Activated T-cell treated with anti-CD3 and anti-CD28 coated beads, Interleukin-2, amount 50 U/mL, for 48 hours (primary cell): ENCODE data around the gene PVR.
"Not testable (repeated sequence)": the region's sequence is repeated elsewhere in the genome, so short reads cannot be mapped to it uniquely, and the experiment has no call there.

Source experiments
- DNase-seq, 2 experiments: peaks; one replicate each; pipeline ENCODE4 v3.0.0-alpha.2; 2020

Gene PVR

GRCh38 chr19:44646049-44646416, 2.3 kb downstream of the PVR start:
- DNase-seq = no peak

DNA sequence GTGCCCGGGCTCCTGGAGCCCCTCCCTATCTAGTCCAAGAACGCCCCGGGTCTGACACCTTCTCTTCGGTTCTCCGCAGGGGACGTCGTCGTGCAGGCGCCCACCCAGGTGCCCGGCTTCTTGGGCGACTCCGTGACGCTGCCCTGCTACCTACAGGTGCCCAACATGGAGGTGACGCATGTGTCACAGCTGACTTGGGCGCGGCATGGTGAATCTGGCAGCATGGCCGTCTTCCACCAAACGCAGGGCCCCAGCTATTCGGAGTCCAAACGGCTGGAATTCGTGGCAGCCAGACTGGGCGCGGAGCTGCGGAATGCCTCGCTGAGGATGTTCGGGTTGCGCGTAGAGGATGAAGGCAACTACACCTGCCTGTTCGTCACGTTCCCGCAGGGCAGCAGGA, 3.4 kb downstream of the PVR start:
- DNase-seq = no peak

DNA sequence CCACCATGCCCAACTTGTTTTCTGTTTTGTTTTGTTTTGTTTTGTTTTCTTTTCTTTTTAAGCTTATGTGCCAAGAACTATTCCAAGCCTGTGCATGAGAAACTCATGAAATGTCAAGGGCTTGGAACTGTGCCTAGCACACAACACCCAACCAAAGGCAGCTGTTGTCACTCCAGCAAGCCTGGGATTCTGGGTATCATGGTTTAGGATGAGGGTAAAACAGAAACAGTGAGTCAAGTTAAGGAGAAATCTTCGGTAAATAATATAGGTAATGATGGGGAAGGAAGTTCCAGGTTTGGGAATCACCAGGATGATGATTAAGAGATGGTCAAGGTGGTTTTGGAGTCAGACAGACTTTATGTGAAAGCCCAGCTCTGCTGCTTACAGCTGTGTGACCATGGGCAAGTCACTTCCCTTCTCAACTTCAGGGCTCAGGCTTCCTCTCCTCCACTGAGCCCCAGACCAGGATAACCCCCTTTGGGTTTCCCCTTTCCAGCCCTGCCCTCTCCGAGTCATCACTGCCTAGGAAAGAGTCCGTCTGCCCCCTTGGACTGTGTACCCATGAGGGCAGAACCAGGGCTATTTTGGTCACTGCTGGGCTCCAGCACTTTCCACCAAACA, 5.0 kb downstream of the PVR start:
- DNase-seq = no peak

- no peak for DNase-seq
Observed at GRCh38 chr19:44649578-44650145, 6.0 kb downstream of the PVR start.

- no peak for DNase-seq
Observed at GRCh38 chr19:44653343-44653742, 9.6 kb downstream of the PVR start.

GRCh38 chr19:44653977-44654774, 10.5 kb downstream of the PVR start:
- peak; percentile 75 to 81 for DNase-seq

DNA sequence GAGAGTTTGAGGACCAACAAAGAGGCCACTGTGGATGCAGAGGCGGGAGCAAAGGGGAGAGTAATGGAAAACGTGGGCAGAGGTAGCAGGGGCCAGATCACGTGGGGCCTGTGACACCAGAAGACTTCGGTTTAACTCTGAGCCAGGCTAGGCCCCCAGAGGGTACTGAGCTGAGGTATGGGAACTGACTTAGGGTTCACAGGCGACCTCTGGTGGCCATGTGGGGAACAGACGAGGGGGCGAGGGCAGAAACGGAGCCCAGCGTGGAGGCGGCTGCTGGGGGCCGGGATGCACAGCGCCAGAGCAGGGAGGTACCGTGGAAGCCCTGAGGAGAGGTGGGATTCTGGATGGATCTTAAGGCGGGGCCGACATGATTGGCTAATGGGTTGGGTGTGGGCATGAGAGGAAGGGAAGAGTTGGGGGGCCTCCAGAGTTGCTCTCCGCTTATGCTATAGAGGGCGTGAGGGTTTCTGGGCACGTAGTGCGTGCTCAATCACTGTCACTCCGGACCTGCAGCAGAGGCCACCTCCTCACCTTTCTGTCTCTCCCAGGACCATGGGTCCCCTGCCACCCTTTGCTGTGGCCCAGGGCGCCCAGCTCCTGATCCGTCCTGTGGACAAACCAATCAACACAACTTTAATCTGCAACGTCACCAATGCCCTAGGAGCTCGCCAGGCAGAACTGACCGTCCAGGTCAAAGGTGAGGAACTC, 13.7 kb downstream of the PVR start:
- DNase-seq = peak; percentile 83

DNA sequence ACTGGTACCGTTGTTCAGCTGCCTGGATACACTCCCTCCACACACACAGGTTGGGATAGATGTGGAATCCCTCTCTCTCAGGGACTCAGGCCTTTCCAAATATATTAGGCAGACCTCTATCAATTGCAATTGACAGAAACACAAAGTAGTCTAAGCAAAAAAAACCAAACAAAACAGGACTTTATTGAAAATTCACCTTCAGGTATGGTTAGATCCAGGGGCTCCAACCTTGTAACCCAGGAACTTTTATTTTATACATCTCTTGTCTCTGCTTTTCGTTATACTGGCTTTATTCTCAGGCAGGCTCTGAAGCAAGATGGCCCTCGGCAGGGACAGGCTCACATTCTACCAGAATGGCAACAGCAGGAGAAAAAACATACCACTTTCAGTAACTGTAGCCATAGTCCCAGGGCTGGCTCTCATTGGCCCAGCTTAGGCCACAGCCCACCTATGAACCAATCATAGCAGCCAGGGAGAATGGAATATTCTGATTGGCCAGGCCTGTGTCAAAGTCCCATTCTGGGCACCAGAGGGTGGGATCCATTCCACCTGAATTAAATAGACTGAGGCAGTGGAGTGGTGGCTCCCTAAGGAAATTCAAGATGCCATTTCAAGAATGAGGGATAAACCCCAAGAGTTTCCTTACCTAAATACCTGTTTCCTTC, 14.5 kb downstream of the PVR start:
- no peak for DNase-seq

- DNase-seq = no peak
Observed at GRCh38 chr19:44660081-44660480, 16.4 kb downstream of the PVR start.

GRCh38 chr19:44661205-44661604, 17.5 kb downstream of the PVR start:
- no peak for DNase-seq

DNA sequence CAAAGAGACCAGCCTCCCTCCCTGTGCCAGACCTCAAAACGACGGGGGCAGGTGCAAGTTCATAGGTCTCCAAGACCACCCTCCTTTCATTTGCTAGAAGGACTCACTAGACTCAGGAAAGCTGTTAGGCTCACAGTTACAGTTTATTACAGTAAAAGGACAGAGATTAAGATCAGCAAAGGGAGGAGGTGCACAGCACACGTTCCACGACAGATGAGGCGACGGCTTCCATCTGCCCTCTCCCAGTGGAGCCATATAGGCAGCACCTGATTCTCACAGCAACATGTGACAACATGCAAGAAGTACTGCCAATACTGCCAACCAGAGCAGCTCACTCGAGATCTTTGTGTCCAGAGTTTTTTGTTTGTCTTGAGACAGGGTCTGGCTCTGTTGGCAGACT, 18.2 kb downstream of the PVR start:
- DNase-seq = no peak

GRCh38 chr19:44662691-44663385, 19.1 kb downstream of the PVR start:
- no peak for DNase-seq

GRCh38 chr19:44663996-44664395, 20.3 kb downstream of the PVR start:
- DNase-seq = no peak

DNA sequence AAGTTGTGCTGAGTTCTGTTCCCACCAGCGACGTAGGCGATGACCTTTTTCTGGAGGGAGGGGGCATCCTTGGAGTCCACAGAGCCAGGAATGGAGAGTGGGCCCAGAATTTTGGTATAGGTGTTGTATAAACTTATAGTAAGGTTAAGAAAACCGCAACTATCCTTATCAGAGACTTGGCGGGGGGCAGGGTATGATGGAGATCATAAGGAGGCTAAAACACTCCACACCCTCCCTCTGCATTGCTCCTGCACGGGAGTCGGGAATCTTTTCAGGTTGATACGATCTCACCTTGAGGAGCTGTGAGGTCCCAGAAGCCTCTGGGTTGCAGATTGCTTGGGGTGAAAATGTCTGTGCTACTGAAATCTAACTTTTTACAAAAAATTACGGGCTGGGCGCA, 21.3 kb downstream of the PVR start:
- DNase-seq = no peak

GRCh38 chr19:44666852-44667556, 23.3 kb downstream of the PVR start:
- no peak for DNase-seq

- peak in 1 of 2 experiments; percentile 22 for DNase-seq
Observed at GRCh38 chr19:44668985-44669764, 25.5 kb downstream of the PVR start.

GRCh38 chr19:44670027-44670426, 26.3 kb downstream of the PVR start:
- not testable (repeated sequence) for DNase-seq

GRCh38 chr19:44671400-44671799, 27.7 kb downstream of the PVR start, which contains the start of gene CEACAM19:
Gene CEACAM19, plus strand, starts transcription at chr19:44671482. Its CDS starts 450 bp downstream, at chr19:44671932.
- DNase-seq = no peak

DNA sequence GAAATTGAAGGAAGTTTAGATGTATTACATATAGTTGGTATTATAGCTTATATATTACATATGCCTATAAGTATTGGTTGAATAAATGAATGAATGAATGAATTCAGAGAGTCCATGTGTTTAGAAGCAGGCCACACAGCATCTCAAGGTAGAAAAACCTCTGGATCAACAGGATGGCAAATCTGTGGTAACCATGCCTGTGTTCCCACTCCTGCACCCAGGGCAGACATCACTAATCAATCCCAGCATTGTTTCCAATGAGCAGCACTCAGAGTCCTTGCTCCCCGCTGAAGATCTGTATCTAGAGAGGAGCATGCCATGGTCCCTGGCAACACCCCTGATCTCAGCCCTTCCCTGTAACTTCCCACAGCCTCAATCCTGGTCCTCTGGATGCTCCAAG, 28.5 kb downstream of the PVR start:
- DNase-seq = no peak

- DNase-seq = no peak
Observed at GRCh38 chr19:44673510-44673909, 29.8 kb downstream of the PVR start.

DNA sequence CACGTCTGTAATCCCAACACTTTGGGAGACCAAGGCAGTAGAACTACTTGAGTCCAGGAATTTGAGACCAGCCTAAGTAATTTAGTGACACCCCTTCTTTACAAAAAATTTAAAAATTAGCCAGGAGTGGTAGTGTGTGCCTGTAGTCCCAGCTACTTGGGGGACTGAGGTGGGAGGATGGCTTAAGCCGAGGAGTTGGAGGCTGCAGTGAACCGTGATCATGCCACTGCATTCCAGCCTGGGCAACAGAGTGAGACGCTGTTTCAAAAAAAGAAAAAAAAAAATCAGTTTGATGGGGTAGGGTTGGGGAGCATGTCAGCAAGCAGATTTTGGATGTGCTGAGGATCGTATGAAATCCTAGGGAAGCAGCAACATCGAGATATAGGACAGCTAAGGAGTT, 31.8 kb downstream of the PVR start:
- no peak for DNase-seq
